Keratinocyte (primary cell): ENCODE results near the gene CREB3. TPM values are rescaled to one million over a fixed set of nuclear protein-coding genes. Genes with fewer than 3 reads are reported as not detected.

Experiments used
- DNase-seq: peaks from one replicate; pipeline ENCODE4 v3.0.0-alpha.2; 2011; ENCODE audit warnings: low read depth, missing footprints, low spot score
- FAIRE-seq: peaks from 2 replicates; lab custom pipeline; 2011; peaks lifted over from hg19 to GRCh38; lab: Jason Lieb, UNC
- H2AFZ ChIP-seq: 2 replicates; pipeline ENCODE4 v1.6.0; 2012; ENCODE audit warnings: low read length, control low read depth, inconsistent platforms; ENCODE audit not compliant: control insufficient read depth
- H3K27ac ChIP-seq: 2 replicates; pipeline ENCODE4 v1.5.1; 2011; ENCODE audit warnings: low read length; ENCODE audit not compliant: control insufficient read depth, insufficient read depth
- H3K27me3 ChIP-seq: 3 replicates; pipeline ENCODE4 v1.6.0; 2011; ENCODE audit warnings: low read length; ENCODE audit not compliant: control insufficient read depth, insufficient read depth; ENCODE audit errors: extremely low read depth
- H3K36me3 ChIP-seq, 2 experiments: 2 replicates in 1 of 2; 3 replicates in 1 of 2; pipeline ENCODE4 v1.5.1; 2011; ENCODE audit warnings: low read length in 2 of 2, mild to moderate bottlenecking in 1 of 2; ENCODE audit not compliant: control insufficient read depth in 2 of 2, insufficient read depth in 2 of 2; ENCODE audit errors: extremely low read depth in 1 of 2
- H3K4me1 ChIP-seq: 3 replicates; pipeline ENCODE4 v1.5.1; 2011; ENCODE audit warnings: low read length; ENCODE audit not compliant: control insufficient read depth, insufficient read depth; ENCODE audit errors: extremely low read depth
- H3K4me2 ChIP-seq: 3 replicates; pipeline ENCODE4 v1.6.0; 2011; ENCODE audit warnings: low read depth, low read length; ENCODE audit not compliant: control insufficient read depth, insufficient read depth; ENCODE audit errors: extremely low read depth
- H3K4me3 ChIP-seq, 3 experiments: fragments of 200-600 bp in 1 of 3; sonication (generic) in 1 of 3; 2 replicates in 2 of 3; 3 replicates in 1 of 3; pipeline ENCODE4 v1.5.1; 2011 to 2016; ENCODE audit warnings: low read length in 3 of 3, mild to moderate bottlenecking in 3 of 3, control low read depth in 2 of 3, inconsistent platforms in 1 of 3, low read depth in 1 of 3, mixed read lengths in 1 of 3, mixed run types in 1 of 3, moderate library complexity in 1 of 3; ENCODE audit not compliant: control insufficient read depth in 2 of 3, insufficient read depth in 2 of 3; ENCODE audit errors: extremely low read depth in 1 of 3
- H3K79me2 ChIP-seq: 2 replicates; pipeline ENCODE4 v1.6.0; 2012; ENCODE audit warnings: low read length; ENCODE audit not compliant: control insufficient read depth, insufficient read depth
- H3K9ac ChIP-seq: 3 replicates; pipeline ENCODE4 v1.6.0; 2011; ENCODE audit warnings: low read length; ENCODE audit not compliant: control insufficient read depth, insufficient read depth; ENCODE audit errors: extremely low read depth
- H3K9me1 ChIP-seq: 3 replicates; pipeline ENCODE4 v1.6.0; 2011; ENCODE audit warnings: low read length; ENCODE audit not compliant: control insufficient read depth, insufficient read depth; ENCODE audit errors: extremely low read depth
- H3K9me3 ChIP-seq: 2 replicates; pipeline ENCODE4 v1.5.1; 2012; ENCODE audit warnings: low read depth, low read length; ENCODE audit not compliant: control insufficient read depth
- H4K20me1 ChIP-seq: 3 replicates; pipeline ENCODE4 v1.6.0; 2011; ENCODE audit warnings: low read length; ENCODE audit not compliant: control insufficient read depth, insufficient read depth; ENCODE audit errors: extremely low read depth
- EZH2 ChIP-seq: IDR thresholded peaks from one replicate; pipeline ENCODE4 v1.6.1; 2012; ENCODE audit warnings: inconsistent platforms, mild to moderate bottlenecking, low read length, moderate library complexity
- dilution Hi-C: fragments of 300-500 bp; cut with MboI; formaldehyde crosslinking; loops from one replicate; pipeline ENCODE4 v1.7.0; 2020; ENCODE audit warnings: low sequenced_read_pairs; ENCODE audit not compliant: extremely low pct_ligation_motif_present
- polyA plus RNA-seq, 5 experiments: library from polyadenylated mRNA; depleted of rRNA in 3 of 5; stranded (reverse) in 3 of 5; stranded (forward) in 1 of 5; unstranded in 1 of 5; fragments of >200 nt; gene quantifications; 1 replicate in 1 of 5; 2 replicates in 3 of 5; 3 replicates in 1 of 5; pipeline versions ENCODE4 v1.2.1 to v1.2.3, GENCODE V29; 2011 to 2012; ENCODE audit warnings: missing spikeins in 2 of 5, low read depth in 1 of 5, low replicate concordance in 1 of 5
- TF ChIP-seq, protein P1 (sequence below), 3 experiments: IDR thresholded peaks in 1 of 3; conservative IDR thresholded peaks in 1 of 3; optimal IDR thresholded peaks in 1 of 3; 2 replicates in 2 of 3; 3 replicates in 1 of 3; pipeline versions ENCODE3 to v1.5.1; 2011; ENCODE audit warnings: low read length in 3 of 3, mild to moderate bottlenecking in 3 of 3, moderate library complexity in 2 of 3, control low read depth in 1 of 3, inconsistent platforms in 1 of 3; ENCODE audit not compliant: insufficient read depth in 2 of 3; ENCODE audit errors: extremely low read depth in 1 of 3

CREB3 gene
- polyA plus RNA-seq, 1 donor (not counting 4 experiments of a cell fraction or from before 2014, with no cell fraction given): 24.6 TPM

DNA sequence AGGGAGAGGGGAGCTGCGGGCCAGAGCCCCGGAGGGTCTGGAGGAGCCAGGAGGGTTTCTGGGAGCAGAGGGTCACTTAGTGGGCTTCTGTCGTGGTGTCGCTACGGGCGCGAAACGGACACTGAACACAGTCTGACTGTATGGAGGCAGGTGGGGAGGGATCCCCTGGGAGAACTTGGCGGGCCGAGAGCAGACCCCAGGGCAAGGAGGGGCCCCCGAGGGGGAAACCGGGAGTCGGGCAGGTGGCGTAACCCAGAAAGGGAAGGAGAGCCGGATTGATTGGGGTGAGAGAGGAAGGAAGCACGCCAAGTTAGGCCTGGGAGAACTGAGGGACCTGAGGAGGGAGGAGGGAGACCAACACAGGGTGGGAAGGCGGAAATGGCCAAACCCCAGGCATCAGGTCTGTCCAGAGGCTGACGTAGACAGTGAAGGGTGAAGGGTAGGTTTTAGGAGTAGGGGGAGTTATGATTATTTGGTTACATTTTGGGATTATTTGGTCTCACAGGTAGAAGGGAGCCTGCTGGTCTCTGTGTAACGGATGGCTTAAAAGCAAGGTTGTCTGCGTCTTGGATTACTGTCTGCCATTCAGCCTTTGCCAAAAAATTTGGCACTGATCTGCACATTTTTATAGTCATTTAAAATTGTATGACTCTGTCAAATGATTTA is 24.9 kb downstream of the CREB3 start:
- peak overlapping the region; percentile 42 for H3K27ac ChIP-seq
- dilution Hi-C loops: no loop called here

DNA sequence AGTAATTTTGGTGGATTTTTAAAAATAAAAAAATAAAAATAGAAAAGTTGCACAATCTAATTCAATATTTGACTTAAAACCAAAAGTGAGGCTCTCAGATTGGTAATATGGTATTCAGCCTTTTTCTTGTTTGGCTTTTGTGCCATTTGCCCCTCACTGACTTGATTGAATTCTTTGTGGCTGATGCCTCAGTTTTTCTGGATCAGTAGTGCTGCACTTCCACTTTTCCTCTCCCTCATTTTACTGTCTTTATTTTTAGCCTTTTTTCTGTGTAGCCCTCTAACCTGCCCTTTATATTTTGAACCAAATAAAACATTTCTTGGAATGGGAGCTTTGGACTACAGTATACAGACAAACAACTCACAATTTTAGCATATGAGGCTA is 25.4 kb downstream of the CREB3 start:
- no peak overlapping the region for H3K27ac ChIP-seq
- DNase-seq (no peak), FAIRE-seq (no peak)
- peaks cover 3% of the 10 kb centered on the region for H3K4me1 ChIP-seq
- H2AFZ ChIP-seq: no peak overlapping the region
- no peaks in the 10 kb centered on the region for H4K20me1 ChIP-seq
- peaks cover 1% of the 10 kb centered on the region for H3K79me2 ChIP-seq
- no peaks in the 10 kb centered on the region for H3K9me1 ChIP-seq
- peak overlapping the region in 2 of 3 experiments; percentile 66 to 72 for H3K4me3 ChIP-seq
- H3K27me3 ChIP-seq: no peaks in the 10 kb centered on the region
- peak overlapping the region; percentile 86 for H3K4me2 ChIP-seq
- no peaks in the 10 kb centered on the region for H3K9me3 ChIP-seq
- H3K9ac ChIP-seq: no peak overlapping the region
- dilution Hi-C loops: no loop called here
- TF ChIP-seq EZH2: no peak
- TF ChIP-seq, protein P1, sequence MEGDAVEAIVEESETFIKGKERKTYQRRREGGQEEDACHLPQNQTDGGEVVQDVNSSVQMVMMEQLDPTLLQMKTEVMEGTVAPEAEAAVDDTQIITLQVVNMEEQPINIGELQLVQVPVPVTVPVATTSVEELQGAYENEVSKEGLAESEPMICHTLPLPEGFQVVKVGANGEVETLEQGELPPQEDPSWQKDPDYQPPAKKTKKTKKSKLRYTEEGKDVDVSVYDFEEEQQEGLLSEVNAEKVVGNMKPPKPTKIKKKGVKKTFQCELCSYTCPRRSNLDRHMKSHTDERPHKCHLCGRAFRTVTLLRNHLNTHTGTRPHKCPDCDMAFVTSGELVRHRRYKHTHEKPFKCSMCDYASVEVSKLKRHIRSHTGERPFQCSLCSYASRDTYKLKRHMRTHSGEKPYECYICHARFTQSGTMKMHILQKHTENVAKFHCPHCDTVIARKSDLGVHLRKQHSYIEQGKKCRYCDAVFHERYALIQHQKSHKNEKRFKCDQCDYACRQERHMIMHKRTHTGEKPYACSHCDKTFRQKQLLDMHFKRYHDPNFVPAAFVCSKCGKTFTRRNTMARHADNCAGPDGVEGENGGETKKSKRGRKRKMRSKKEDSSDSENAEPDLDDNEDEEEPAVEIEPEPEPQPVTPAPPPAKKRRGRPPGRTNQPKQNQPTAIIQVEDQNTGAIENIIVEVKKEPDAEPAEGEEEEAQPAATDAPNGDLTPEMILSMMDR (optimal IDR thresholded peaks at IDR 0.05 in 1 of 3, IDR thresholded peaks at IDR 0.05 in 1 of 3, conservative IDR thresholded peaks at IDR 0.05 in 1 of 3; ENCODE audit: extremely low read depth in 1 of 3, insufficient read depth in 2 of 3, low read length in 3 of 3): no peak
- peaks cover 7 to 13% of the 10 kb centered on the region in 2 experiments for H3K36me3 ChIP-seq

More for the DNA sequence above, 24.9 kb downstream of the CREB3 start:
- DNase-seq (no peak), FAIRE-seq (no peak)
- H3K79me2 ChIP-seq: peaks cover 1% of the 10 kb centered on the region
- TF ChIP-seq, protein P1 (optimal IDR thresholded peaks at IDR 0.05 in 1 of 3, IDR thresholded peaks at IDR 0.05 in 1 of 3, conservative IDR thresholded peaks at IDR 0.05 in 1 of 3; ENCODE audit: extremely low read depth in 1 of 3, insufficient read depth in 2 of 3, low read length in 3 of 3): no peak
- TF ChIP-seq EZH2: no peak
- H3K4me3 ChIP-seq: peak overlapping the region; percentile 46 to 72 (median 66)
- peak overlapping the region; percentile 70 for H2AFZ ChIP-seq
- peak overlapping the region; percentile 65 for H3K9ac ChIP-seq
- H3K36me3 ChIP-seq: peaks cover 10 to 18% of the 10 kb centered on the region in 2 experiments
- no peaks in the 10 kb centered on the region for H3K9me1 ChIP-seq
- no peaks in the 10 kb centered on the region for H3K27me3 ChIP-seq
- no peaks in the 10 kb centered on the region for H4K20me1 ChIP-seq
- no peaks in the 10 kb centered on the region for H3K9me3 ChIP-seq
- peaks cover 3% of the 10 kb centered on the region for H3K4me1 ChIP-seq
- peak overlapping the region; percentile 86 for H3K4me2 ChIP-seq
